SK-N-SH treated with all-trans-retinoic acid at 6 μM for 48 hours (cell line): ENCODE measurements around the gene TRPC6.
"Not testable (repeated sequence)": the region's sequence is repeated elsewhere in the genome, so short reads cannot be mapped to it uniquely, and the experiment has no call there.

ENCODE experiments used
- ATAC-seq: fragments of 200-7000 bp; cut with Tn5 transposase; 3 replicates; pipeline ENCODE4 v1.9.1; 2020; ENCODE audit warnings: mild to moderate bottlenecking, moderate library complexity
- ARNTL ChIP-seq: fragments of 450-650 bp; formaldehyde crosslinking; IDR thresholded peaks from 2 replicates; pipeline ENCODE4 v1.5.0; 2020; ENCODE audit warnings: low read depth, mild to moderate bottlenecking, moderate library complexity, borderline replicate concordance
- BACH2 ChIP-seq: fragments of 250-450 bp; sonication (Bioruptor Pico); IDR thresholded peaks from 2 replicates; pipeline ENCODE4 v1.9.0; 2021; ENCODE audit warnings: mild to moderate bottlenecking, borderline replicate concordance
- CSDC2 ChIP-seq: fragments of 250-450 bp; sonication (Bioruptor Pico); IDR thresholded peaks from 2 replicates; pipeline ENCODE4 v1.5.0; 2020; ENCODE audit warnings: mild to moderate bottlenecking, moderate library complexity
- ESRRG ChIP-seq: fragments of 250-450 bp; sonication (Bioruptor Pico); IDR thresholded peaks from 2 replicates; pipeline ENCODE4 v1.6.1; 2021; ENCODE audit warnings: mild to moderate bottlenecking
- GLIS3 ChIP-seq: fragments of 250-450 bp; sonication (Bioruptor Pico); IDR thresholded peaks from 2 replicates; pipeline ENCODE4 v1.5.0; 2020; ENCODE audit warnings: mild to moderate bottlenecking, moderate library complexity
- ISL1 ChIP-seq: fragments of 250-450 bp; sonication (Bioruptor Pico); IDR thresholded peaks from 2 replicates; pipeline ENCODE4 v2.1.2; 2022; ENCODE audit warnings: mild to moderate bottlenecking, moderate library complexity
- OSR1 ChIP-seq: fragments of 250-450 bp; sonication (Bioruptor Pico); IDR thresholded peaks from 2 replicates; pipeline ENCODE4 v1.8.0; 2022; ENCODE audit warnings: moderate library complexity, mild to moderate bottlenecking, inconsistent platforms
- POU6F1 ChIP-seq: fragments of 250-450 bp; sonication (Bioruptor Pico); IDR thresholded peaks from 2 replicates; pipeline ENCODE4 v1.8.0; 2021; ENCODE audit warnings: low read depth, mild to moderate bottlenecking, moderate library complexity, borderline replicate concordance
- RARB ChIP-seq: fragments of 250-450 bp; sonication (Bioruptor Pico); IDR thresholded peaks from 2 replicates; pipeline ENCODE4 v1.8.0; 2021; ENCODE audit warnings: mild to moderate bottlenecking, moderate library complexity
- SNAI2 ChIP-seq: fragments of 250-450 bp; sonication (Bioruptor Pico); IDR thresholded peaks from 2 replicates; pipeline ENCODE4 v1.5.0; 2020; ENCODE audit warnings: mild to moderate bottlenecking, moderate library complexity
- TCF4 ChIP-seq: fragments of 250-450 bp; sonication (Bioruptor Pico); IDR thresholded peaks from 2 replicates; pipeline ENCODE4 v1.8.0; 2021; ENCODE audit warnings: mild to moderate bottlenecking, moderate library complexity, borderline replicate concordance
- TOX ChIP-seq: fragments of 250-450 bp; sonication (Bioruptor Pico); IDR thresholded peaks from 2 replicates; pipeline ENCODE4 v1.8.0; 2021; ENCODE audit warnings: mild to moderate bottlenecking, moderate library complexity, borderline replicate concordance
- ZC3H10 ChIP-seq: fragments of 250-450 bp; sonication (Bioruptor Pico); IDR thresholded peaks from 2 replicates; pipeline ENCODE4 v1.5.1; 2021; ENCODE audit warnings: mild to moderate bottlenecking, moderate library complexity
- ZFP3 ChIP-seq: fragments of 250-450 bp; sonication (Bioruptor Pico); IDR thresholded peaks from 2 replicates; pipeline ENCODE4 v1.5.0; 2020; ENCODE audit warnings: mild to moderate bottlenecking, moderate library complexity
- ZFP30 ChIP-seq: fragments of 450-650 bp; formaldehyde crosslinking; IDR thresholded peaks from 2 replicates; pipeline ENCODE4 v1.5.0; 2022; ENCODE audit warnings: mild to moderate bottlenecking, moderate library complexity
- ZNF565 ChIP-seq: fragments of 450-650 bp; formaldehyde crosslinking; conservative IDR thresholded peaks from 2 replicates; pipeline ENCODE4 v1.5.0; 2020; ENCODE audit warnings: low read depth, mild to moderate bottlenecking, moderate library complexity
- ZNF70 ChIP-seq: fragments of 450-650 bp; formaldehyde crosslinking; IDR thresholded peaks from 2 replicates; pipeline ENCODE4 v1.5.0; 2020; ENCODE audit warnings: mild to moderate bottlenecking, moderate library complexity
- TF ChIP-seq, protein P1 (sequence below): fragments of 250-450 bp; sonication (Bioruptor Pico); IDR thresholded peaks from 2 replicates; pipeline ENCODE4 v1.5.0; 2020; ENCODE audit warnings: mild to moderate bottlenecking, moderate library complexity
- TF ChIP-seq, protein P2 (sequence below): fragments of 250-450 bp; sonication (Bioruptor Pico); IDR thresholded peaks from 2 replicates; pipeline ENCODE4 v1.8.0; 2020; ENCODE audit warnings: mild to moderate bottlenecking, moderate library complexity, borderline replicate concordance

TRPC6 gene

GRCh38 chr11:101470881-101471520, 112.8 kb downstream of the TRPC6 start:
- TF ChIP-seq TCF4 = no peak
- TF ChIP-seq ESRRG (CRISPR knock-in tag) = no peak
- TF ChIP-seq, all 23 proteins: peak for 0
- no peak for ATAC-seq

DNA sequence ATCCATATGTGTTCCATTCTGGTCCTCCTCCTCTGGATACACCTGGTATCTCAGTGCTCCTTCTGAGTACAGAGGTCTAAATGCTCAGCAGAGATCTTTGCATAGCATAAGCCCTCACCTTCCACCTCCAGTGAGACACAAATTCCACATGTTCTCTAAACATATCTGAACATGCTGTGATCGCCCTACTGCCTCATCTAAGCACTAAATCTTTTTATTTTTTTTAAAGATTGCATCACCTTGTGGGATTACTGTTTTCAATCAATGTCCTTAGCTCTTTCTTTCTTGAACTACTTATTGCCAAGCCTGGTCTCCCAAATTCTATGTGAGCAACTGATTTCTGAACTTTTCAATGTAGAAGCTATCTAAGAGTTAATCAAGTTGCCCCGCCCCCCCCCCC, 113.4 kb downstream of the TRPC6 start:
- no peak for TF ChIP-seq ZFP3 (CRISPR knock-in tag)
- TF ChIP-seq ARNTL = no peak
- TF ChIP-seq ZFP30 (CRISPR knock-in tag) = no peak
- no peak for TF ChIP-seq CSDC2 (CRISPR knock-in tag)
- no peak for TF ChIP-seq ZNF565
- TF ChIP-seq GLIS3 = no peak
- no peak for TF ChIP-seq ZNF70 (CRISPR knock-in tag)
- TF ChIP-seq ZC3H10 (CRISPR knock-in tag) = no peak
- TF ChIP-seq SNAI2 (CRISPR knock-in tag) = no peak
- TF ChIP-seq, protein P1, sequence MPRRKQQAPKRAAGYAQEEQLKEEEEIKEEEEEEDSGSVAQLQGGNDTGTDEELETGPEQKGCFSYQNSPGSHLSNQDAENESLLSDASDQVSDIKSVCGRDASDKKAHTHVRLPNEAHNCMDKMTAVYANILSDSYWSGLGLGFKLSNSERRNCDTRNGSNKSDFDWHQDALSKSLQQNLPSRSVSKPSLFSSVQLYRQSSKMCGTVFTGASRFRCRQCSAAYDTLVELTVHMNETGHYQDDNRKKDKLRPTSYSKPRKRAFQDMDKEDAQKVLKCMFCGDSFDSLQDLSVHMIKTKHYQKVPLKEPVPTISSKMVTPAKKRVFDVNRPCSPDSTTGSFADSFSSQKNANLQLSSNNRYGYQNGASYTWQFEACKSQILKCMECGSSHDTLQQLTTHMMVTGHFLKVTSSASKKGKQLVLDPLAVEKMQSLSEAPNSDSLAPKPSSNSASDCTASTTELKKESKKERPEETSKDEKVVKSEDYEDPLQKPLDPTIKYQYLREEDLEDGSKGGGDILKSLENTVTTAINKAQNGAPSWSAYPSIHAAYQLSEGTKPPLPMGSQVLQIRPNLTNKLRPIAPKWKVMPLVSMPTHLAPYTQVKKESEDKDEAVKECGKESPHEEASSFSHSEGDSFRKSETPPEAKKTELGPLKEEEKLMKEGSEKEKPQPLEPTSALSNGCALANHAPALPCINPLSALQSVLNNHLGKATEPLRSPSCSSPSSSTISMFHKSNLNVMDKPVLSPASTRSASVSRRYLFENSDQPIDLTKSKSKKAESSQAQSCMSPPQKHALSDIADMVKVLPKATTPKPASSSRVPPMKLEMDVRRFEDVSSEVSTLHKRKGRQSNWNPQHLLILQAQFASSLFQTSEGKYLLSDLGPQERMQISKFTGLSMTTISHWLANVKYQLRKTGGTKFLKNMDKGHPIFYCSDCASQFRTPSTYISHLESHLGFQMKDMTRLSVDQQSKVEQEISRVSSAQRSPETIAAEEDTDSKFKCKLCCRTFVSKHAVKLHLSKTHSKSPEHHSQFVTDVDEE (CRISPR knock-in tag) = no peak
- TF ChIP-seq TCF4 = no peak
- no peak for TF ChIP-seq TOX (CRISPR knock-in tag)
- TF ChIP-seq ESRRG (CRISPR knock-in tag) = no peak
- TF ChIP-seq ISL1 = no peak
- TF ChIP-seq BACH2 (CRISPR knock-in tag) = no peak
- TF ChIP-seq RARB (CRISPR knock-in tag) = no peak
- ATAC-seq = no peak

GRCh38 chr11:101466352-101466751, 117.5 kb downstream of the TRPC6 start:
- ATAC-seq = no peak
- no peak for TF ChIP-seq ZC3H10 (CRISPR knock-in tag)
- TF ChIP-seq, protein P1 (CRISPR knock-in tag) = no peak
- TF ChIP-seq OSR1 = no peak
- TF ChIP-seq, protein P2, sequence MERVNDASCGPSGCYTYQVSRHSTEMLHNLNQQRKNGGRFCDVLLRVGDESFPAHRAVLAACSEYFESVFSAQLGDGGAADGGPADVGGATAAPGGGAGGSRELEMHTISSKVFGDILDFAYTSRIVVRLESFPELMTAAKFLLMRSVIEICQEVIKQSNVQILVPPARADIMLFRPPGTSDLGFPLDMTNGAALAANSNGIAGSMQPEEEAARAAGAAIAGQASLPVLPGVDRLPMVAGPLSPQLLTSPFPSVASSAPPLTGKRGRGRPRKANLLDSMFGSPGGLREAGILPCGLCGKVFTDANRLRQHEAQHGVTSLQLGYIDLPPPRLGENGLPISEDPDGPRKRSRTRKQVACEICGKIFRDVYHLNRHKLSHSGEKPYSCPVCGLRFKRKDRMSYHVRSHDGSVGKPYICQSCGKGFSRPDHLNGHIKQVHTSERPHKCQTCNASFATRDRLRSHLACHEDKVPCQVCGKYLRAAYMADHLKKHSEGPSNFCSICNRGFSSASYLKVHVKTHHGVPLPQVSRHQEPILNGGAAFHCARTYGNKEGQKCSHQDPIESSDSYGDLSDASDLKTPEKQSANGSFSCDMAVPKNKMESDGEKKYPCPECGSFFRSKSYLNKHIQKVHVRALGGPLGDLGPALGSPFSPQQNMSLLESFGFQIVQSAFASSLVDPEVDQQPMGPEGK (CRISPR knock-in tag) = no peak
- no peak for TF ChIP-seq CSDC2 (CRISPR knock-in tag)

DNA sequence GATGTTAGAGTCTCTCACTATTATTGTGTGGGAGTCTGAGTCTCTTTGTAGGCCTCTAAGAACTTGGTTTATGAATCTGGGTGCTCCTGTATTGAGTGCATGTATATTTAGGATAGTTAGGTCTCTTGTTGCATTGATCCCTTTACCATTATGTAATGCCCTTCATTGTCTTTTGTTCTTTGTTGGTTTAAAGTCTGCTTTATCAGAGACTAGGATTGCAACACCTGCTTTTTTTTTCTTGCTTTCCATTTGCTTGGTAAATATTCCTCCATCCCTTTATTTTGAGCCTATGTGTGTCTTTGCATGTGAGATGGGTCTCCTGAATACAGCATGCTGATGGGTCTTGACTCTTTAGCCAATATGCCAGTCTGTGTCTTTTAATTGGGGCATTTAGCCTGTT, 119.4 kb downstream of the TRPC6 start:
- ATAC-seq = not testable (repeated sequence)

DNA sequence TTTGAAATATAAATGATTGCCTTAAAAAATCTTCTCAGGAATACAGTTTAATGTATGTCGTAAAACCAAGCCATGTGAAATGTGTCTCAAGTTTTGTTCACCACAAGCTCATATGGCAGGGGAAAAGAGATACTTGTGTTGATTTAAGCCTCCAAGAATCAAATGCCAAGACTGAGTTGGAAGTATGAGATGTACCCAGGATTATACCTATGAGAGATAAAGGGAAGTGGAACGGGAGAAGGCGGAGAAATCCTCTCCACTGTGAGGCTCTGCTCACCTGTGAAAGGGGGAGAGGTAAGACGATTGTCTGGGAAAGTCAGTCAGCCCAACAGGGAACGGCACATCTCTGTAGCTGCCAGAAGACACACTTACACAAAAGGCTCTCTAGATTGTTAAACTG, 124.8 kb downstream of the TRPC6 start:
- TF ChIP-seq GLIS3 = no peak
- no peak for TF ChIP-seq BACH2 (CRISPR knock-in tag)
- TF ChIP-seq ZNF70 (CRISPR knock-in tag) = no peak
- no peak for TF ChIP-seq POU6F1 (CRISPR knock-in tag)
- no peak for TF ChIP-seq ZFP3 (CRISPR knock-in tag)
- TF ChIP-seq, protein P1 (CRISPR knock-in tag) = no peak
- no peak for TF ChIP-seq TCF4

More for the DNA sequence above, 124.8 kb downstream of the TRPC6 start:
- ATAC-seq = no peak
